GM12891 (cell line): ENCODE measurements around the gene CAMTA1.

Source experiments
- DNase-seq: peaks from one replicate; pipeline ENCODE4 v3.0.0; 2011; ENCODE audit warnings: low spot score; ENCODE audit not compliant: insufficient read length
- FAIRE-seq: peaks from 2 replicates; lab custom pipeline; 2011; peaks lifted over from hg19 to GRCh38; lab: Jason Lieb, UNC
- PAX5 ChIP-seq: IDR thresholded peaks from 2 replicates; pipeline ENCODE4 v1.6.1; 2011; ENCODE audit warnings: low read length, moderate library complexity, mild to moderate bottlenecking; ENCODE audit not compliant: insufficient read depth, severe bottlenecking
- POLR2A ChIP-seq: IDR thresholded peaks from 2 replicates; pipeline ENCODE4 v1.6.1; 2011; ENCODE audit warnings: low read depth, low read length, control low read depth
- POLR2AphosphoS5 ChIP-seq: IDR thresholded peaks from 2 replicates; pipeline ENCODE4 v1.6.1; 2011; ENCODE audit warnings: low read depth, low read length, control low read depth
- POU2F2 ChIP-seq: IDR thresholded peaks from 2 replicates; pipeline ENCODE4 v1.6.1; 2011; ENCODE audit warnings: low read depth, mild to moderate bottlenecking, control low read depth, low read length, moderate library complexity
- SPI1 ChIP-seq: IDR thresholded peaks from 2 replicates; pipeline ENCODE4 v1.6.1; 2011; ENCODE audit warnings: low read depth, low read length, control low read depth
- TAF1 ChIP-seq: IDR thresholded peaks from 2 replicates; pipeline ENCODE4 v1.6.1; 2011; ENCODE audit warnings: low read depth, low read length, control low read depth

CAMTA1 gene

DNA sequence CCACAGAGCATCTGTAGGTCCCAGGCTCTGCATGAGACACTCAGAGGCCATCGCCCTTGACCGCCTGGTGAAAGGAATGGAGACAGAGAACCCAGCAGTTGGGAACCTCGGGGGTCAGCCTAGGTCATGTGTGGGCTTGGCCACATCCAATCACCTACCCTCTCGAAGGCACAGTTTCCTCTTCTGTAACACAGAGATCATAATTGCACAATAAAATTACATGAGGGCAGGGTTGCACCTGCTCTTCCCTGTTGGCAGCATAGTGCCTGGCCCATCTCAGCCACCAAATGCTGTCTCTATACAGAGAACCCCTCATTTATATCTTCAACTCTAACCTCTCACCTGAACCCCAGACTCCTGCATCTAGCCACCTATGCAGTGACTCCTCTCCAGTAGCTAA is 567.7 kb downstream of the CAMTA1 start:
- FAIRE-seq = no peak
- TF ChIP-seq POU2F2 (no peak), POLR2A (no peak), TAF1 (no peak), SPI1 (no peak), POLR2AphosphoS5 (no peak), PAX5 (no peak)
- no peak for DNase-seq

DNA sequence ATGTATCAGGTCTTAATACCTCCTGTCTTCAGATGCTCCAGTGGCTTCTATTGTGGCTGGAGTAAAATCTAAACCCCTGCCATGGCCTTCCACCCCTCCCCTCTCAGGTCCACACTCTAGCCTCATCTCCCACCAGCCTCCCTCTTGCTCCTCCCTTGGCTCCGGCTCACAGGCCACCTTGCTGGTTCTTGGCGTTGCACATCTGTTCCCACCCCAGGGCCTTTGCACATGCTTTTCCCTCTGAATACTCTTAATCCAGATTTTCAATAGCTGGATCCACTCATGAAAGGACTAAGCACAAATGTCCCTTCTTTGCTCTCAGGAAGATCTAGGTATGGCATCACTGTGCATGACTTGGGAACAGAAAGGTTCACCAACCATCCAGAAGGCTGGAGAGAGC is 570.4 kb downstream of the CAMTA1 start:
- DNase-seq (no peak), FAIRE-seq (no peak)
- no peak for TF ChIP-seq PAX5

DNA sequence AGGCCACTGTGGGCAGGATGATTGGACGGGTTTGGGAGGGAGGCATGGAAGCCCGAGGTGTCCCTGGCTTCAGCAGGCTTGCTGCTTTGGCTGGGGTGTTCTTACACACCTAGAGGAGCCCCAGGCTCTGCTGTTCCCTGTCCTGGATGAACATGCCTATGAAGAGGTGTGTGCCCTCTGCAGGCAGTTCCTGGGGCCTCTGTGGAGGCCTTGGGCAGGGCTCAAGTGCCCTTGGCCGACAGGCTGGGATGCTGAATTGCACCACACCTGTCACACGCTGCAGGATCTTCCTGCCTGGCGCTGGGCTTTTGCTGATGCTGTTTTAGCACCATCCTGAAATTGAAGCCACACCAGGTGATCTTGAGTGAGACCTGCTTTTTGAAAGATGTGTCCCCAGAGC is 570.8 kb downstream of the CAMTA1 start:
- TF ChIP-seq POLR2A = no peak
- TF ChIP-seq PAX5 = no peak
- TF ChIP-seq POU2F2 = no peak
- no peak for TF ChIP-seq TAF1
- TF ChIP-seq SPI1 = no peak
- TF ChIP-seq POLR2AphosphoS5 = no peak
- FAIRE-seq (no peak), DNase-seq (no peak)

DNA sequence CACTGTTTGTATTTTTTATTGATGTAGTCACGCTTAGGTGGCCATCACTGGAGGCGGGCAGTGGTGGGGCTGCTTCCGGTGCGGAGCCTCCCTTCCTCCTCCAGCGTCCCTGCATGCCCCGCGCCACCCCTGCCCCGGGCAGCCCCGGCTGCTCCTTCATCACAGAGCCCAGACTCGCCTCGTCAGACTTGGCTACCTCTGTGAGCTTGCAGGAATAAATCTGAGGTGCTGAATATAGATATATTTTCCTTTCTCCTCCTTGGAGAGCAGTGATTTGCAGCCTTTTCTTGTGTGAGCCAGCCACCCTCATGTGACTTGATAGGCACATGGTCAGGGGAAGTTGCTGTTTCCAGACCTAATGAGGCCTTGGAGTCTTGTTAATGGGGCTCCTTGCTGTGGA is 573.2 kb downstream of the CAMTA1 start:
- TF ChIP-seq PAX5 (no peak), POLR2A (no peak), TAF1 (no peak), POU2F2 (no peak), SPI1 (no peak), POLR2AphosphoS5 (no peak)
- FAIRE-seq (no peak), DNase-seq (no peak)

DNA sequence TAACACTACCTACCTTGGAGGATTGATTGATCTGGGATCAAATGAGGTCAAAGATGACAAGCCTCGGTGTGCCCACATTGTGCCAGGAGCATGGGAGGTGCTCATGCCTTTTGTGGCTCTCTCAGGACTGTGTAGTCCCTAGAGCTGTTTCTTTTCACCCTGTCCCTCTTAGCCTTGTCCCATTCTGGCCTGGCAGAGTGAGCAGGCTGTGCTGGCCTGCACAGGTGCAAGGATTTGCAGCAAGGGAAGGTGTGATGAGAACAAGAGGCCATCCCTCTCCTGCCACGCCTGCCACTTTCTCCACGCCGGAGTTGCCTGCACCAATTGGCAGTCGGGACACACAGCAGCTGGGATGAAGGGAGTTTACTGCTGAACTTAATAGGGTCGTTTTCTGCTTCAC is 575.3 kb downstream of the CAMTA1 start:
- no peak for FAIRE-seq
- no peak for TF ChIP-seq POU2F2
- TF ChIP-seq PAX5 = no peak
- TF ChIP-seq TAF1 = no peak
- no peak for TF ChIP-seq POLR2A
- no peak for TF ChIP-seq POLR2AphosphoS5
- no peak for TF ChIP-seq SPI1

DNA sequence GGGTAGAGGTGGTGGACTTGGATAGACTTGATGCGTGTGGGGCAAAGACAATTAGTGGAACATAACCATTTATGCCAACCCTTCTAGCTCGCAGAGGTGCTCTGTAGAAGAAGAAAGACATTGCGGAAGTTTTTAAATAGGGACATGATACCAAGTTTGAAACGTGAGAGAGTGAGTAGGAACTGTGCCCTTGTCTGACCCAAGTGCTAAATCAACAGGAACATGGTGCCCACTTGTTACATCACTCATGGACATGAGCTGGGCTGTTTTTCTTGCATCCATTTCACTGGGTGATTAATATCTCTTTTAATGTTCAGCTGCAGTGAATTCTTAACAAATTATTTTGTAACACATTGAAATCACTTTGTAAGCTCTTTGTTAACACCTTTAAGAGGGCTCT is 577.7 kb downstream of the CAMTA1 start:
- no peak for TF ChIP-seq TAF1
- no peak for TF ChIP-seq POLR2AphosphoS5
- no peak for TF ChIP-seq POU2F2
- no peak for TF ChIP-seq SPI1
- no peak for TF ChIP-seq PAX5
- TF ChIP-seq POLR2A = no peak
- DNase-seq = no peak
- FAIRE-seq = no peak

More for the DNA sequence above, 575.3 kb downstream of the CAMTA1 start:
- no peak for DNase-seq

DNA sequence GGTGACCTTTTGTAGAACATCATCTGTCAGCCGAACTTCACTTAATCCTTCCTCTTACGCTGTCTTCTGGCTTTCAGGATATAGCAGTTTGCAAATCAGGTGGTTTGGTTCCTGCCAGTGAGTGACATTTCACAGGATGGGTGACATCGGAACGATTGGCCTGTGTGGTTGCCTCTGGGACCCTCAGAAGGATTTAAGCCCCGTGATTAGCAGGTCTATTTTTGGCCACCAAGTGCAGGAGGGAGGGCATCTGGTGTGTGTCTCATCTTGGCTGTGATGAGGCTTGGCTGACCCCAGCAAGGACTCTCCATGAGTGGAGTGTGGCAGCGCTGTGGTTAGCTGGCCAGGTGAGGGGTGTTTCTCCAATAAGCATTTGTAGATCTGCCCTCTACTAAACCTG is 578.2 kb downstream of the CAMTA1 start:
- DNase-seq = no peak
- TF ChIP-seq POU2F2 (no peak), PAX5 (no peak), TAF1 (no peak), POLR2AphosphoS5 (no peak)
- no peak for FAIRE-seq

DNA sequence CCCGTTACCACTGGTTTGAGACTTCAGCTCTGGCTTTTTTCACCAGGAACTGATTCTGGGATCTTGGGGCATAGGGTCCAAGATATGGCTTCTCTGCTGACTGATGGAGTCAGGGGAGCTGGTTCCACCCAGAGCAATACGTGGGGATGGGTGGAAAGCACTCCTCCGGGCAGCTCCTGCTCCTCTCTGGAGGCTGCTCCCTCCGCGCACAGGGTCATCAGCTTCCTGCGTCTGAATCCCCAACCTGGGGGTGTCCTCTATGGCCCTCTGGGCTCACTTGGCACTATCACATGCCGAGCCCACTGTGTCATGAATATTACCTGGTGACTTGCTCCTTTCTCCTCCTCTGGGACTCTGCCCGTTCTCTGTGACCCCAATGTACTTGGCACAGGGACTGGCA is 580.5 kb downstream of the CAMTA1 start:
- TF ChIP-seq TAF1 = no peak
- TF ChIP-seq PAX5 = no peak
- TF ChIP-seq POLR2A = no peak
- no peak for TF ChIP-seq SPI1
- TF ChIP-seq POU2F2 = no peak
- no peak for TF ChIP-seq POLR2AphosphoS5
- no peak for FAIRE-seq
- no peak for DNase-seq

DNA sequence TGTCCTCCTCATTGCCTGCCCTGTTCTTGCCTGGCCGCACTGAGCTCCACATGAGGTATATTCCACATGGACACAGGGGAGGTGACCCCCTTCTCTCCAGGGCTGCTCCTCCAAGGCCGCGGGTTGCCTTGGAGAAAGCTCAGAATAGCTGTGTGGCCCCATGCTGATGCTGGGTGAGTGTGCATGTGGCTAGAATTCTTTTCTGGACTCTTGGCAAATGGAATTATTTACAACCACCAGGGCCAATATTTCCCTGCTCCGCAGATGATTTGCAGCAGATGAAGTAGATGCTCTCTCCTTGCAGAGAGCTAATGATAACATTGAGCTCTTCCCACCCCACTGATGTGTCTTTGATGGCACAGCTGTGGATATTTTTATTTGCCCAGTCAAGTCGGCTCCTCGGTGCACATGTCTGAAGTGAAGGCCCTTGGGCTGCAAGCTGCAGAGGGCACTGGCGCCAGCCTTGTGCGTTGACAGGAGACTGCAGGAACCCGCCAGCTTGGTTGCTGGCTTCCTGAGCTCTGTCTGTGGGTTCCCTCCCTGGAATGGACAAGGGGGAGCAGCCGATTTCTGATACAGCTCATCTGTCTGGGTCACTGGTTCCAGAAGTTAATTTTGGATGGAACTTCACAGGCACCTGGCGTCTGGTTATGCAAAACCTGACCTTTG is 581.2 kb downstream of the CAMTA1 start:
- no peak for TF ChIP-seq TAF1
- no peak for TF ChIP-seq POLR2AphosphoS5
- no peak for TF ChIP-seq POLR2A
- no peak for TF ChIP-seq SPI1
- TF ChIP-seq POU2F2 = no peak; the same call in 1 of the 2 replicates
- no peak for TF ChIP-seq PAX5
- no peak for FAIRE-seq
- DNase-seq = no peak
